CD4-positive, alpha-beta memory T cell (primary cell): Measurements from ENCODE around the gene PKN1. TPM values are rescaled to one million over a fixed set of nuclear protein-coding genes. Genes with fewer than 3 reads are reported as not detected.

Experiments used
- CTCF ChIA-PET: fragments of 350-600 bp; sonication (Branson Sonifier 250); formaldehyde crosslinking; loops from one replicate; lab custom pipeline; 2021; ENCODE audit warnings: inconsistent platforms; ENCODE audit not compliant: partially characterized antibody; lab: Charles Lee
- POLR2A ChIA-PET: fragments of 350-600 bp; sonication (Branson Sonifier 250); formaldehyde crosslinking; loops from one replicate; lab custom pipeline; 2021; ENCODE audit not compliant: partially characterized antibody; lab: Charles Lee
- DNase-seq, 5 donors: peaks; one replicate each; pipeline versions ENCODE4 v3.0.0 to v3.0.0-alpha.2; 2020 to 2022; ENCODE audit warnings: mixed read lengths in 1 of 5
- H3K27ac ChIP-seq: one replicate; pipeline ENCODE4 v1.7.0; 2013; ENCODE audit warnings: low read depth, low read length
- H3K27me3 ChIP-seq: 2 replicates; pipeline ENCODE4 v1.7.0; 2013; ENCODE audit warnings: mild to moderate bottlenecking, low read length, moderate library complexity; ENCODE audit not compliant: insufficient read depth
- H3K36me3 ChIP-seq: 2 replicates; pipeline ENCODE4 v1.7.0; 2013; ENCODE audit warnings: mild to moderate bottlenecking, low read length, moderate library complexity; ENCODE audit not compliant: insufficient read depth
- H3K4me1 ChIP-seq: 2 replicates; pipeline ENCODE4 v1.7.0; 2013; ENCODE audit warnings: mild to moderate bottlenecking, low read length, moderate library complexity; ENCODE audit not compliant: insufficient read depth
- H3K4me3 ChIP-seq, 2 donors: one replicate each; pipeline ENCODE4 v1.7.0; 2013; ENCODE audit warnings: low read length in 2 of 2, mild to moderate bottlenecking in 1 of 2
- H3K9me3 ChIP-seq, 2 donors: one replicate each; pipeline ENCODE4 v1.7.0; 2013; ENCODE audit warnings: low read length in 2 of 2, control low read depth in 1 of 2; ENCODE audit not compliant: control insufficient read depth in 1 of 2
- H3K27ac Mint-ChIP-seq, 7 donors: one replicate each; pipeline ENCODE4 v1.8.0; 2020 to 2021; ENCODE audit warnings: mixed read lengths in 7 of 7, mild to moderate bottlenecking in 6 of 7, inconsistent platforms in 3 of 7, moderate library complexity in 3 of 7
- H3K27me3 Mint-ChIP-seq, 2 donors: one replicate each; pipeline ENCODE4 v1.8.0; 2020 to 2021; ENCODE audit warnings: mixed read lengths in 2 of 2
- H3K36me3 Mint-ChIP-seq, 2 donors: one replicate each; pipeline ENCODE4 v1.8.0; 2020 to 2021; ENCODE audit warnings: mixed read lengths in 2 of 2, inconsistent platforms in 1 of 2, mild to moderate bottlenecking in 1 of 2
- H3K4me1 Mint-ChIP-seq, 4 donors: one replicate each; pipeline ENCODE4 v1.8.0; 2020 to 2021; ENCODE audit warnings: mixed read lengths in 4 of 4, mild to moderate bottlenecking in 1 of 4
- H3K4me3 Mint-ChIP-seq, 8 donors: one replicate each; pipeline ENCODE4 v1.8.0; 2020 to 2021; ENCODE audit warnings: mixed read lengths in 8 of 8, mild to moderate bottlenecking in 7 of 8, moderate library complexity in 6 of 8, inconsistent platforms in 3 of 8
- H3K9me3 Mint-ChIP-seq, 8 donors: one replicate each; pipeline ENCODE4 v1.8.0; 2020 to 2021; ENCODE audit warnings: mixed read lengths in 8 of 8, mild to moderate bottlenecking in 5 of 8, inconsistent platforms in 3 of 8, moderate library complexity in 1 of 8
- intact Hi-C: fragments of 100-400 bp; cut with micrococcal nuclease; formaldehyde crosslinking; loops from one replicate; pipeline ENCODE4 v1.15.1; 2023
- polyA plus RNA-seq, 2 donors: library from polyadenylated mRNA; unstranded; fragments of 300-500 nt; fragmentation: Illumina TruSeq; gene quantifications; one replicate each; pipeline ENCODE4 v1.2.3, GENCODE V29; 2021
- total RNA-seq, 2 experiments: library from RNA; stranded (reverse); gene quantifications; one replicate each; pipeline ENCODE4 v1.2.3, GENCODE V29; 2021

The PKN1 gene
- total and polyA plus RNA-seq, 4 experiments from 2014 or later = 41.5 to 205 (median 138) TPM

- no peaks in the 10 kb centered on the region for H3K27me3 ChIP-seq
- no peaks in the 10 kb centered on the region for H3K9me3 ChIP-seq
- peaks cover 18 to 26% of the 10 kb centered on the region in 2 donors for H3K36me3 Mint-ChIP-seq
- no peak overlapping the region for H3K27ac Mint-ChIP-seq
- DNase-seq = no peak
- H3K4me1 ChIP-seq = peaks cover 5% of the 10 kb centered on the region
- ChIA-PET CTCF (interaction anchor here (0.8 to 2.9 kb wide), 10 partner anchors 9 to 351 kb away, joined by 3 to 12 read pairs (median 4); partner anchors contain the start of genes ASF1B and NDUFB7), POLR2A (interaction anchor here (1.0 to 2.9 kb wide), 3 partner anchors 17 to 63 kb away, joined by 3 to 13 read pairs (median 3); no protein-coding TSS in a partner anchor)
- no peak overlapping the region for H3K4me3 Mint-ChIP-seq
- H3K27ac ChIP-seq = no peak overlapping the region
- H3K36me3 ChIP-seq = no peaks in the 10 kb centered on the region
- H3K4me3 ChIP-seq = no peak overlapping the region
- intact Hi-C loops = loop anchor here (10.0 kb wide), 1 partner anchor 283 kb away; the partner anchor contains the start of gene ADGRL1
- no peaks in the 10 kb centered on the region for H3K9me3 Mint-ChIP-seq
- peaks cover 7 to 9% (median 8%) of the 10 kb centered on the region in 4 donors for H3K4me1 Mint-ChIP-seq
- no peaks in the 10 kb centered on the region for H3K27me3 Mint-ChIP-seq
Measured at GRCh38 chr19:14487370-14488125, 54.4 kb downstream of the PKN1 start.

DNA sequence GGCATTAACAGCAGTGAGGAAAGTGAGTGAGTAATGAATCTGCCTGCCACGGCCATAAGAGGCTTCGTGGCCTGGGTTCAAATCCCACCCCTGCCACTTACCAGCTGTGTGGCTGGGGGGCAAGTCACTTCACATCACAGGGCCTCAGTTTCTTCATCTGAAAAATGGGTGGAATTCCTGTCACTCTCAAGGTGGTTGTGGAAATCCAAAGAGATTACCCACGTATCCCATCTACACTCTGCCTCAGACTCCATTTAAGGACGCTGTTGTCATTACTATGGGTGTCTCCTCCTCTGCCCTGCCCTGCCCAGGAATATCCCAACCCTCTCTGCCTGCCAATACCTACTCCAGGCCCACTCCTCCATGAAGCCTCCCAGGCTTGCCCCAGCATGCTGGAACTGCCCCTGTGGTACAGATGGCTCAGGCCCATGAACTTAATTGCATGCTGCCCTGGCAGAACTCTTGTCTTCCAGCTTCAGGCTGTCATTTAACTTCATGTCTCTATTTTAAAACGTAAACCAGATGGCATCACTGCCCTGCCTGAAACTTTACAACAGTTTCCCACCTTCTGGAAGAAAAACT, 59.7 kb downstream of the PKN1 start:
- peak in 1 of 5 donors; percentile 22 for DNase-seq
- Histone ChIP-seq H3K4me1 (peaks cover 27% of the 10 kb centered on the region), H3K27ac (no peak overlapping the region), H3K36me3 (no peaks in the 10 kb centered on the region), H3K9me3 (no peaks in the 10 kb centered on the region), H3K27me3 (no peaks in the 10 kb centered on the region), H3K4me3 (no peak overlapping the region)
- Mint-ChIP-seq H3K27me3 (no peaks in the 10 kb centered on the region), H3K9me3 (peaks cover 0 to 2% (median 0%) of the 10 kb centered on the region in 8 donors), H3K4me3 (no peak overlapping the region), H3K36me3 (peaks cover 25 to 26% of the 10 kb centered on the region in 2 donors), H3K4me1 (peaks cover 23 to 40% (median 29%) of the 10 kb centered on the region in 4 donors), H3K27ac (peak overlapping the region; percentile 3 to 85 (median 45))
- ChIA-PET CTCF (interaction anchor here (0.9 to 2.1 kb wide), 6 partner anchors 9 to 58 kb away, joined by 3 to 5 read pairs (median 5); no protein-coding TSS in a partner anchor), POLR2A (interaction anchor here (0.6 to 1.4 kb wide), 3 partner anchors 26 to 35 kb away, joined by 3 read pairs; partner anchors contain the start of gene DNAJB1)
- intact Hi-C loops = no loop called here

GRCh38 chr19:14494411-14494810, 61.3 kb downstream of the PKN1 start:
- Mint-ChIP-seq H3K4me3 (peak overlapping the region; percentile 82 to 92 (median 86)), H3K27me3 (no peaks in the 10 kb centered on the region), H3K9me3 (peaks cover 0 to 2% (median 0%) of the 10 kb centered on the region in 8 donors), H3K4me1 (peaks cover 23 to 40% (median 29%) of the 10 kb centered on the region in 4 donors), H3K36me3 (peaks cover 21% of the 10 kb centered on the region in 2 donors), H3K27ac (peak overlapping the region; percentile 83 to 91 (median 87))
- Histone ChIP-seq H3K27me3 (no peaks in the 10 kb centered on the region), H3K4me1 (peaks cover 27% of the 10 kb centered on the region), H3K27ac (peak overlapping the region; percentile 63), H3K9me3 (no peaks in the 10 kb centered on the region), H3K36me3 (no peaks in the 10 kb centered on the region), H3K4me3 (no peak overlapping the region)
- ChIA-PET POLR2A (interaction anchor here (1.0 to 26.0 kb wide), 5 partner anchors 12 to 77 kb away, joined by 4 to 1220 read pairs (median 6); partner anchors contain the start of genes DNAJB1, NDUFB7 and TECR), CTCF (interaction anchor here (0.6 to 3.1 kb wide), 4 partner anchors 11 to 65 kb away, joined by 3 to 35 read pairs (median 6); no protein-coding TSS in a partner anchor)
- DNase-seq = no peak
- intact Hi-C loops = no loop called here

GRCh38 chr19:14494910-14495671, 62.0 kb downstream of the PKN1 start:
- Mint-ChIP-seq H3K9me3 (peaks cover 0 to 2% (median 0%) of the 10 kb centered on the region in 8 donors), H3K4me3 (peak overlapping the region; percentile 84 to 92 (median 88)), H3K27me3 (no peaks in the 10 kb centered on the region), H3K27ac (peak overlapping the region; percentile 85 to 93 (median 89)), H3K4me1 (peaks cover 23 to 40% (median 29%) of the 10 kb centered on the region in 4 donors), H3K36me3 (peaks cover 14 to 15% of the 10 kb centered on the region in 2 donors)
- no peaks in the 10 kb centered on the region for H3K36me3 ChIP-seq
- POLR2A ChIA-PET = interaction anchor here (0.8 to 26.0 kb wide), 14 partner anchors 9 to 329 kb away, joined by 3 to 1220 read pairs (median 4); partner anchors contain the start of genes DNAJB1, NDUFB7 and TECR
- CTCF ChIA-PET = interaction anchor here (0.6 to 3.1 kb wide), 8 partner anchors 10 to 66 kb away, joined by 3 to 35 read pairs (median 6); no protein-coding TSS in a partner anchor
- peaks cover 27% of the 10 kb centered on the region for H3K4me1 ChIP-seq
- H3K9me3 ChIP-seq = no peaks in the 10 kb centered on the region
- peak overlapping the region in 1 of 2 donors; percentile 56 for H3K4me3 ChIP-seq
- intact Hi-C loops = no loop called here
- peak overlapping the region; percentile 63 for H3K27ac ChIP-seq
- peak in 2 of 5 donors; percentile 9 to 39 for DNase-seq
- no peaks in the 10 kb centered on the region for H3K27me3 ChIP-seq

DNA sequence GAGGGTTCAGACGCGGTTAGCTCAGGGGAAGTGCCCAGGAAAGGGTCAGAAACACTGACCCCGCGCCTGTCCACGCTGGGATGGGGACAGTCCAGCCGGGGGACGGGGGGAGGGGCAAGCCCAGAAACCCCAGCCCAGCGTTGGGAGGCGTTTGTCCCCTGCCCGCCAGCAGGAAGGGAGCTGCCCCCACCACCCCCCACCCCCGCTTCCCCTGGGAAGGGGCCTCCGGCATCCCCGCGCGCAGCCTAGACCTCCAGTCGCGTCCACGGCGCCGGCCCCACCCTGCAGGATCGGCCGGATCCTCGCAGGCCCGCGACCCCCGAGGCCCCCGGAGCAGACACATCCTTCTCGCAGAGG, 62.5 kb downstream of the PKN1 start:
- peaks cover 13 to 15% of the 10 kb centered on the region in 2 donors for H3K36me3 Mint-ChIP-seq
- H3K9me3 Mint-ChIP-seq = peaks cover 0 to 2% (median 0%) of the 10 kb centered on the region in 8 donors
- Histone ChIP-seq H3K9me3 (no peaks in the 10 kb centered on the region), H3K27ac (peak overlapping the region; percentile 63), H3K36me3 (no peaks in the 10 kb centered on the region), H3K27me3 (no peaks in the 10 kb centered on the region), H3K4me3 (peak overlapping the region in 1 of 2 donors; percentile 56), H3K4me1 (peaks cover 27% of the 10 kb centered on the region)
- CTCF ChIA-PET = interaction anchor here (1.1 to 3.1 kb wide), 8 partner anchors 10 to 633 kb away, joined by 3 to 35 read pairs (median 6); no protein-coding TSS in a partner anchor
- peak overlapping the region; percentile 84 to 92 (median 88) for H3K4me3 Mint-ChIP-seq
- H3K4me1 Mint-ChIP-seq = peaks cover 23 to 40% (median 29%) of the 10 kb centered on the region in 4 donors
- no peaks in the 10 kb centered on the region for H3K27me3 Mint-ChIP-seq
- intact Hi-C loops = loop anchor here (1.0 kb wide), 1 partner anchor 10 kb away; no protein-coding TSS in a partner anchor
- peak overlapping the region; percentile 84 to 93 (median 89) for H3K27ac Mint-ChIP-seq
- DNase-seq = no peak
- POLR2A ChIA-PET = interaction anchor here (0.8 to 26.0 kb wide), 16 partner anchors 10 to 330 kb away, joined by 3 to 1220 read pairs (median 4); partner anchors contain the start of genes DNAJB1, NDUFB7 and TECR
